ENCODE results near the gene IL1B. TPM values are rescaled to one million over a fixed set of nuclear protein-coding genes. Genes with fewer than 3 reads are reported as not detected.

IL1B gene
- total and polyA plus RNA-seq, 2 of the 8 experiments (the other 6 are each of a cell fraction or from before 2014, with no cell fraction given) = not detected

- no peak overlapping the region for H2BK20ac ChIP-seq (ENCODE audit: low read length)
- no peak for DNase-seq (ENCODE audit: low read depth in 1 of 2, low spot score in 2 of 2)
- H2BK15ac ChIP-seq (ENCODE audit: low read length) = no peak overlapping the region
- no peak overlapping the region for H3K4me2 ChIP-seq (ENCODE audit: insufficient read depth in 1 of 2, low read depth in 2 of 2, low read length in 2 of 2)
- no peak overlapping the region for H2BK12ac ChIP-seq (ENCODE audit: low read depth, low read length)
- H4K91ac ChIP-seq (replicated peaks; ENCODE audit: insufficient read length, low read length) = no peak overlapping the region
- H2AK5ac ChIP-seq (ENCODE audit: low read depth, low read length) = no peak overlapping the region
- ChIA-PET CTCF (ENCODE audit: partially characterized antibody) (interaction anchor here (1.0 to 1.6 kb wide), 5 partner anchors 8 to 128 kb away, joined by 3 to 6 read pairs (median 4); no protein-coding TSS in a partner anchor), POLR2A (ENCODE audit: partially characterized antibody) (no interaction called here)
- H3K27ac ChIP-seq (ENCODE audit: low read depth, low read length) = no peak overlapping the region
- H4K20me1 ChIP-seq (replicated peaks in 1 of 2; ENCODE audit: control insufficient read depth in 1 of 2, insufficient read depth in 2 of 2, low read length in 2 of 2) = no peaks in the 10 kb centered on the region
- H3K79me2 ChIP-seq (ENCODE audit: control insufficient read depth in 1 of 2, insufficient read depth in 2 of 2, low read length in 2 of 2) = no peaks in the 10 kb centered on the region
- no peak overlapping the region for H3K9ac ChIP-seq (replicated peaks in 1 of 4; ENCODE audit: extremely low read depth in 1 of 4, low read depth in 3 of 4, low read length in 3 of 4)
- no peaks in the 10 kb centered on the region for H3K36me3 ChIP-seq (ENCODE audit: control insufficient read depth in 2 of 4, insufficient read depth in 4 of 4, low read length in 3 of 4)
- H4K8ac ChIP-seq (ENCODE audit: extremely low read depth, insufficient read depth, low read length) = no peak overlapping the region
- H4K5ac ChIP-seq (ENCODE audit: insufficient read length, low read depth, low read length) = no peak overlapping the region
- no peak overlapping the region for H2BK120ac ChIP-seq (replicated peaks; ENCODE audit: low read depth, low read length)
- H3K4me1 ChIP-seq (replicated peaks in 1 of 4; ENCODE audit: control insufficient read depth in 3 of 4, insufficient read depth in 4 of 4, low read length in 3 of 4) = 0 out of 7 replicates have a peak, but pooled peaks cover 0 to 2% (median 0%) of the 10 kb centered on the region in 4 experiments
- no peak overlapping the region for H3K4me3 ChIP-seq (ENCODE audit: extremely low read depth in 1 of 4, insufficient read depth in 2 of 4, low read depth in 3 of 4, low read length in 4 of 4)
- no peaks in the 10 kb centered on the region for H3K79me1 ChIP-seq (ENCODE audit: low read depth, low read length)
- 0 out of 7 replicates have a peak, but pooled peaks cover 0 to 2% (median 0%) of the 10 kb centered on the region in 4 experiments for H3K27me3 ChIP-seq (replicated peaks in 1 of 4; ENCODE audit: control insufficient read depth in 3 of 4, extremely low read depth in 1 of 4, insufficient read depth in 3 of 4, low read length in 3 of 4)
- H3K4ac ChIP-seq (replicated peaks; ENCODE audit: insufficient read length, low read depth, low read length) = no peak overlapping the region
- H3K9me3 ChIP-seq (ENCODE audit: insufficient read depth in 2 of 2, low read depth in 1 of 2, low read length in 1 of 2) = no peaks in the 10 kb centered on the region
- no peak for FAIRE-seq
- no peak overlapping the region for H2AFZ ChIP-seq (ENCODE audit: low read length)
- no peak overlapping the region for H2BK5ac ChIP-seq (ENCODE audit: low read depth, low read length)
- no peak overlapping the region for H3K14ac ChIP-seq (ENCODE audit: insufficient read length)
- H3K18ac ChIP-seq (ENCODE audit: extremely low read depth, low read length) = no peak overlapping the region
- 91% methylated on average over 6 of the region's 6 CpGs; no CpG with 5 or more reads in 1 of the 2 experiments for WGBS, 2 experiments (ENCODE audit: extremely low coverage in 1 of 2, insufficient coverage in 1 of 2, insufficient read length in 1 of 2, insufficient replicate concordance in 2 of 2, low coverage in 1 of 2, low lambda C conversion rate in 2 of 2, missing lambda C conversion rate in 1 of 2)
- no peak overlapping the region for H3K23ac ChIP-seq (ENCODE audit: insufficient read length)
- H3K56ac ChIP-seq (replicated peaks; ENCODE audit: insufficient read length, low read depth, low read length) = no peak overlapping the region
- no peaks in the 10 kb centered on the region for H3K23me2 ChIP-seq (ENCODE audit: low read depth, low read length)
- no peak for TF ChIP-seq PHF8 (conservative IDR thresholded peaks at IDR 0.05; ENCODE audit: low read depth, low read length)
- no peak for TF ChIP-seq JUND (IDR thresholded peaks at IDR 0.05; ENCODE audit: low read length)
- TF ChIP-seq CREB1 (IDR thresholded peaks at IDR 0.05) = no peak
- no peak for TF ChIP-seq NANOG (IDR thresholded peaks at IDR 0.05; ENCODE audit: insufficient read depth, low read depth, low read length, poor library complexity, severe bottlenecking)
- no peak for TF ChIP-seq SIX5 (IDR thresholded peaks at IDR 0.05; ENCODE audit: low read depth, low read length)
- no peak for TF ChIP-seq SAP30 (IDR thresholded peaks at IDR 0.05; ENCODE audit: insufficient read depth, insufficient replicate concordance, low read length)
- TF ChIP-seq KDM1A (IDR thresholded peaks at IDR 0.05; ENCODE audit: borderline replicate concordance, low read length) = no peak
- TF ChIP-seq JUN (IDR thresholded peaks at IDR 0.05; ENCODE audit: low read depth, low read length) = no peak
- no peak for TF ChIP-seq CHD1 (IDR thresholded peaks at IDR 0.05; ENCODE audit: low read depth, low read length)
- TF ChIP-seq EP300 (IDR thresholded peaks at IDR 0.05; ENCODE audit: borderline replicate concordance in 1 of 2, low read depth in 2 of 2, low read length in 2 of 2) = no peak
- TF ChIP-seq TAF1 (IDR thresholded peaks at IDR 0.05; ENCODE audit: low read depth, low read length) = no peak
- no peak for TF ChIP-seq RBBP5 (IDR thresholded peaks at IDR 0.05; ENCODE audit: borderline replicate concordance, low read depth, low read length)
Measured at GRCh38 chr2:112877423-112877822, 40.8 kb upstream of the IL1B start.

Data from H1 (cell line).